Hematopoietic multipotent progenitor cell treated with erythropoietin and hydrocortisone succinate and interleukin-3 and kit ligand, for 15 days (in vitro differentiated cells): Measurements from ENCODE around the gene HMCN2.
"Not testable (repeated sequence)": the region's sequence is repeated elsewhere in the genome, so short reads cannot be mapped to it uniquely, and the experiment has no call there.

Experiments used
- DNase-seq: peaks from one replicate; pipeline ENCODE4 v3.0.0-alpha.2; 2015; ENCODE audit warnings: low spot score

Gene HMCN2

DNA sequence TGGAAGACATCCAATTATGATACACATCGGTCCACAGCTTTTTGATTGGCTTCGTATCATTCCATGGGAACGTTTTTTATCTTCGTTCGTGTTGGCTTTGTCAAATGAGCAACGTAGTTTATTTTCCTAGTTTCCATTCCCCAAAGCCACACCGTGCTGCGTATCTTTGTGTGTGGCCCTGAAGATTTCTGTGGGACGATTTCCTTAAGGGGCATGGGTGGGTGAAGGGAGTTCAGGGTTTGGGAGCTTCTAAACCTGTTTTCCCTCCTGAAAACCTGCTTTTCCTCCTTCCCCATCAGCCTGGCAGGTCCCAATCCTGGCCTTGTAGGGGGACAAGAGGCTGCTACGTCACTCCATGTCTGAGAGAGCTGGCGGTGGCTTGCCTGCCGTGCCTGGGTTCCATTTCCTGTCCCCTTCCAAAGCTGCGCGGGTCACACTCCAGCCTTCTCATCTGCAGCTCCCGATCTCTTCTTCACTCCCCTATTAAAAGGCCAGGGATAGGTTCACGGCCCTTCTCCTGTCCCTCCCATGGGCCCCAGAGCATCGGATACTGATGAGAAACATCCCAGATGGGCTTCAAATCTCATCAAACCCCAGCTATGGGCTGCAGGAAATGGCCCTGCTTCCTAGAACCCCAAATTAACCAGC is 155.7 kb downstream of the HMCN2 start:
- no peak for DNase-seq

DNA sequence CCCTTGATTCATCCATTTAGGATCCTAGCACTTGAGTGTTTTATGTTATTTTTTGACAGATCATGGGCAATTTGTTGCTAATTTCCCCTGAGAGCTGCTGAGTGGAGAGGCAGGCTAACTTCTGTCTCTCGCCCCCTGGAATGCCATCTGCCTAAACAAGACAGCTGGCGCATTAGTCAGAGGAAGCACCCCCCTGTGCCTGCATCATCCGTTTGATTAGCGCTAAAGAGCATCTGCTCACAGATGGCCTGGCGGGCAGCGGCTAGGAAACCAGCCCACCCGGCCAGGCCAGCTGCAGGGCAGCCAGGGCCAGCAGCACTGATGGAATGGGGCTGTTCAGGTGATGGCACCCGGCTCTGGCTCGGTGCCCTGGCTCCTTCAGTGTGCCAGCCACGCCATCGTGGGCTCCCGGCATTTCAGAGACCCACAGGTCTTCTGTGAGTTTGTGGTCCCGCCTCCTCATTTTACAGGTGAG is 156.3 kb downstream of the HMCN2 start:
- DNase-seq, result no peak

DNA sequence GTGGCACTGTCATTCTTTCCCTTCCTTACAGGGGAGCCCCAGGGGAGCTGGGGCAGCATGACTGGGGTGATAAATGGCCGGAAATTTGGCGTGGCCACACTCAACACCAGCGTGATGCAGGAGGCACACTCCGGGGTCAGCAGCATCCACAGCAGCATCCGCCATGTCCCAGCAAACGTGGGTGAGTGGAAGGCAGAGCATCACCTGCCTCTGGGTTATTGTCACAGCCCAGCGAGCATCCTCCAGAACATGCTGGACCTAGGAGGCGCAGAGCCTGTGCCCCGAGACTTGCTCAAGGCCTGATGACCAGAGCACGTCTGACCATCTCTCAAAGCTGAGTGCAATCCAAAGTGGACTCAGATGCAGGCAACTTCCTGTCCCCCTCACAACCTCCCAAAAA is 157.0 kb downstream of the HMCN2 start:
- no peak for DNase-seq

DNA sequence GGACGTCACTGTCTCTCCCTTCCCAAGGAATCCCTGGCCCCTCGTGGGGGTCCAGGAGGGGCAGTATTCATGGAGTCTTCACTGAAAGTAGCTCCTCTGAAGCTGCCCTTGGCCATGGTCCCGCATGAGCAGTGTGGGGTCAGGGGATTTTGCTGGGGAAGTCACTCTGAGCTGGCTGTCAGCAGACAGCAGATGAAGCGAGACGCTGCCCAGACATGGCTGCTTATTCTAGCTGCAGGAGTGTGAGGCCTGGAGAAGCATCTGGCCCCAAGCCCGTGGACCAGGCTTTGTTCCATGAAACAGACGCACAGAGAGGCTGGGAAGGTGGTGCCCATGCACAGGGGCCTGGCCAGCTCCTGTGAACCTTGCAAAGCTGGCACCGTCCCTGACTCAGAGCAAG is 157.7 kb downstream of the HMCN2 start:
- no peak for DNase-seq

GRCh38 chr9:130424595-130425454 is 159.3 kb downstream of the HMCN2 start:
- no peak for DNase-seq

DNA sequence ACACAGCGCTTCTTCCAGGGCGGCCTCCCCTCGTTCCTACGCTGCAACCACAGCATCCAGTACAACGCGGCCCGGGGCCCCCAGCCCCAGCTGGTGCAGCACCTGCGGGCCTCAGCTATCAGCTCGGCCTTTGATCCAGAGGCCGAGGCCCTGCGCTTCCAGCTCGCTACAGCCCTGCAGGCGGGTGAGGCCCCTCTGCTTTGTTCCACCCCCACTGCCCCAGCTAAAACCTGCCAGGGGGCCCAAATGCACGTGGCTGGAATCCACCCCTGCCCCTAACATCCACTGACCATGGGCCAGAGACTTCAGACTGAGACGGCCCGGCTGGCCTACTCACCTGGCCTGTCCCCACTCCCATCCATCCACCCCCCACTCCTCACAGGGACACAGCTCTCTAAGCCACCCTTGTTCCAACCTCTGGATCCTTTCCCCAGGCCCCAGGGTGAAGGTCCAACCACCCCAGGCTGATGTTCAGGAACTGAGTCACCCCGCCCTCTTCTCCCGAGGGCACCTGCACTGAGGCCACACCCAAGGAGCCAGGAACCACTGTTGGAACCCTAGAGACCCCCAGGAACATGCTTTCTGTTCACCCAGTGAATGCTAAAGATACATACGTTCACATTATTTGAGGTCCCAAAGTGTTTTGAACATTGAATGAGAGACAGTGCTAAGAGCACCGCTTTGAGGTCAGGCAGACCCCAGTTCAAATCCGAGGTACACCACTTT is 160.3 kb downstream of the HMCN2 start:
- no peak for DNase-seq

GRCh38 chr9:130426467-130426773 is 160.9 kb downstream of the HMCN2 start:
- DNase-seq, result no peak

DNA sequence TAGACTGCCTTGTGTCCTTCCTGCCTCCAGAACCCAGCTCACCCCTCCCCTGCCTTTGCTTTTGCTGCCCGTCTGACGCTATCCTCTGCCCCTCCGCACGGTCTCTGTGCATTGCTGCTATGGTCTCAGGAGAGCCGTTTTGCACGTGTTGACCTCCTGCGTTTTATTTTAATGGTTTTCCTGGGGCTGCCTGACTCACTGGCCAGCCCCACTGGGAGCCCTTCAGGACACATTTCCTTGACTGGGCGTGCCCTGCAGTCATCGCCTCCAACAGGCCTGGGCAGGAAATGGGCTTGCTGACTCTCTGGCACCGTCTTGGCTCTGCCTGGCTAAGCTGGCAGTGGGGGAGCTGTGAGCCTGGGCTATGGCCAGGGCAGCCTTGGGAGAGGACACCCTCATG is 161.3 kb downstream of the HMCN2 start:
- DNase-seq, result no peak

DNA sequence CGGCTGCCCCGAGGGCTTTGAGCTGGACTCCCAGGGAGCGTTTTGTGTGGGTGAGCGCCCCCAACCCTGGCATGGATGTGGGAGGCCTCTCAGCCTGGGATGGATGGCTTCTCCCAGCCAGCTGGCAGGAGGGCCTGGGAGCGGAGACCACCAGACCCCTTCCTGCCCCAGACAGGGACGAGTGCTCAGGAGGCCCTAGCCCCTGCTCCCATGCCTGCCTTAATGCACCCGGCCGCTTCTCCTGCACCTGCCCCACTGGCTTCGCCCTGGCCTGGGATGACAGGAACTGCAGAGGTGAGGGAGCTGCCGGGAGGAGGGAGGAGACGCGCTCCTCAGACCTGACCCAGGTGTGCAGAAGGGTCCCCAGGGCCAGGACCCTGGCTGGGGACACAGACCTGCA is 161.8 kb downstream of the HMCN2 start:
- no peak for DNase-seq

- no peak for DNase-seq
These were observed 162.6 kb downstream of the HMCN2 start for GRCh38 chr9:130428086-130428665.

GRCh38 chr9:130429381-130429780 is 163.8 kb downstream of the HMCN2 start:
- no peak for DNase-seq

GRCh38 chr9:130429831-130430230 is 164.3 kb downstream of the HMCN2 start:
- no peak for DNase-seq

DNA sequence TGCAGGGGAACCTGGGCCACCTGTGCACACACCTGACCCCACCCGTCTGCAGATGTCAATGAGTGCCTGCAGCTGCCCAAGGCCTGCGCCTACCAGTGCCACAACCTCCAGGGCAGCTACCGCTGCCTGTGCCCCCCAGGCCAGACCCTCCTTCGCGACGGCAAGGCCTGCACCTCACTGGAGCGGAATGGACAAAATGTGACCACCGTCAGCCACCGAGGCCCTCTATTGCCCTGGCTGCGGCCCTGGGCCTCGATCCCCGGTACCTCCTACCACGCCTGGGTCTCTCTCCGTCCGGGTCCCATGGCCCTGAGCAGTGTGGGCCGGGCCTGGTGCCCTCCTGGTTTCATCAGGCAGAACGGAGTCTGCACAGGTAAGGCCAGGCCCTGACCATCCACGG is 164.7 kb downstream of the HMCN2 start:
- DNase-seq, result no peak

DNA sequence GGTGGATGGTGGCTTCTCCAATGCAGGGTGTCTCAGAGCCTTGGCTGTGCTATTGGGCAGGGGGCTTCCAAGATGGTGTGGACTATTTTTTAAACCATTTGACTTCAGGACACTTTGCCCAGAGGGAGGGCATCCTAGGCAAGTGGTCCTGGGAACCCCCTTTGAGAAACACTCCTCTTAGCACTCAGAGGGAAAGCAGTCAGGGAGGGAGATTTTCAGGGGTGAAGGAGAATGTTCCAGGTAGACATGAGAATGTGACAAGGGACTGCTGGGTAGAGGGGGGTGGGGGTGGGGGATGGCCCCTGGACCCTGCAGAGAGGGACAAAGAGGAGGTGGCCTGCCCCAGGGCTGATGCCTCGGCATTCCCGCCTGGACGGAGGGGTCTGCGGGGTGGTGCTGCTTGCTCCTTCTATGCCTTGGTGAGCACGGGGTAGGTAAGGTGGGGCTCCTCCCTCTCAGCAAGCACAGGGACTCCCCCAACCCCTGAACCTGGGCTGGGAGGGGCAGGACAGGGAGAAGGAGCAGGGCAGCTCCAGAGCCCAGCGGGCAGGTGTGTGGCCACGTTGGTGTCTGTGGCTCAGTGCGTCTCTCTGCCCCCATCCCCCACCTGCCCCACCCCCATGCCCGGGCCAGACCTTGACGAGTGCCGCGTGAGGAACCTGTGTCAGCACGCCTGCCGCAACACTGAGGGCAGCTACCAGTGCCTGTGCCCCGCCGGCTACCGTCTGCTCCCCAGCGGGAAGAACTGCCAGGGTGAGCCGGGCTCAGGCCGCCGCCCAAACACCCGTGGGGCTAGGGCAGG is 165.4 kb downstream of the HMCN2 start:
- DNase-seq, result no peak

DNA sequence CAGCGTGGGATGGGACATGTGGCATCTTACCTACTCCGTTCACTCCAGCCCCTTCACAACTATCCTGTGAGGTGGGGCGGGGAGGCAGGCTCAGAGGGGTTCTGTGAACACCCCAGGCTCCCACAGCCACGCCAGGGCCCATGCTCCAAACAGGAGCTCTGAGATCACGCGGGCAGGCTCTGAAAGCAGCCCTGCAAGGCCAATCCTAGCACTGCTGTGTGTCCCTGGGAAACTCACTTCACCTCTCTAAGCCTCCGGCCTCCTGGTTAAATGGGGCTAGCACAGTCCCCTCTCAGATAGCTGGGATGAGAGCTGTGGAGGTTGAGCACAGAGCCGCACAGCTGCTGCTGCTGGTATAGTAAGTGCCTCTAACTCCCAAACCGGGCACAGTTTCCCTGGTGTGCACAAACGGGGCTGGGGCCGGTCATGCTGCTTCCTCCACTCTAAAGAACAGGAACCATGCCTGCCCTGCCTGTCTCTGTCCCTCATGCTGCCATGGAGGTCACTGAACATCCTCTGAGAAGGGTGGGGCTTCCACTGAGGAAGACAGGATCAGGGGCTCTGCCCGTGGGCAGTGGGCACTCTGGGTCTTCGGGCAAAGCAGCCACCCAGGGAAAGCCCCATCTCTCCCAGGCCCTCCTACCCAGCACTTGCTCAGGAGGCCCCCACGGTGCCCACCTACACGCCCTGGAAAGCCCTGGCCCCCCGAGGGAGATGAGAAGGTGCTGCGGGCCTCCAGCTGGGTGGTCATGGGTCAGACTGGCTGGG is 166.2 kb downstream of the HMCN2 start:
- DNase-seq, result no peak

GRCh38 chr9:130432362-130432761 is 166.8 kb downstream of the HMCN2 start:
- DNase-seq, result no peak

GRCh38 chr9:130432796-130433167 is 167.2 kb downstream of the HMCN2 start:
- DNase-seq, result no peak

- no peak for DNase-seq
These were observed 167.8 kb downstream of the HMCN2 start for GRCh38 chr9:130433168-130433946.

DNA sequence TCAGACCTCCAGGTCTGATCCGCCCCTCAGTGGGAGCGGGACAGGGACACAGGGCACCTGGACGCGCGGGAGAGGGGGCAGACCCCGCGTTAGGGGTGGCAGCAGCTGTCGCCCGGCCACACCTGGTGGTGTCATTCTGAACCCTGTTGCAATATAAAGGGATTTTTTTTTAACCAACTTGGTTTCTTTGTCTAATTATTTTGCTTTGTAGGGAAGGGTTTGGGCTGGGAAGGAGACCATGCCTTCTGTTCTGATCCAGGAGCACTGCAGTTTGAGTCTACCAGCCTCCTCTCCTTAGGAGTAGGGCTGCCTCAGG is 168.3 kb downstream of the HMCN2 start:
- no peak for DNase-seq

DNA sequence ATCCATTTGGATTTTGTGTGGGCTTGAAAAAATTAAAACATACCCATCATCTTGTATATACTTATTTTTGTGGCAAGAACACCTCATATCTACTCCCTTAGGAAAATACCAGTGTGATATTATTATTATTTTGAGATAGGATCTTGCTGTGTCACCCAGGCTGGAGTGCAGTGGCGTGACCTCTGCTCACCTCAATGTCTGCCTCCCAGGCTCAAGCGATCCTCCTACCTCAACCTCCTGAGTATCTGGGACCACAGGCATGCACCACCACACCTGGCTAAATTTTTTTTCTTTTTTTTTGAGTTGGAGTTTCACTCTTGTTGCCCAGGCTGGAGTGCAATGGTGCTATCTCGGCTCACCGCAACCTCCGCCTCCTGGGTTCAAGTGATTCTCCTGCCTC is 169.1 kb downstream of the HMCN2 start:
- DNase-seq, result not testable (repeated sequence)
